HG02970 (cell line): ENCODE data around the gene DNAJC10.

Experiments
- ATAC-seq: cut with Tn5 transposase; IDR thresholded peaks from one replicate; pipeline ENCODE4 v1.9.1; 2021; ENCODE audit warnings: mild to moderate bottlenecking, moderate library complexity, moderate number of reproducible peaks; ENCODE audit not compliant: unreplicated experiment, low FRiP score

The DNAJC10 gene

DNA sequence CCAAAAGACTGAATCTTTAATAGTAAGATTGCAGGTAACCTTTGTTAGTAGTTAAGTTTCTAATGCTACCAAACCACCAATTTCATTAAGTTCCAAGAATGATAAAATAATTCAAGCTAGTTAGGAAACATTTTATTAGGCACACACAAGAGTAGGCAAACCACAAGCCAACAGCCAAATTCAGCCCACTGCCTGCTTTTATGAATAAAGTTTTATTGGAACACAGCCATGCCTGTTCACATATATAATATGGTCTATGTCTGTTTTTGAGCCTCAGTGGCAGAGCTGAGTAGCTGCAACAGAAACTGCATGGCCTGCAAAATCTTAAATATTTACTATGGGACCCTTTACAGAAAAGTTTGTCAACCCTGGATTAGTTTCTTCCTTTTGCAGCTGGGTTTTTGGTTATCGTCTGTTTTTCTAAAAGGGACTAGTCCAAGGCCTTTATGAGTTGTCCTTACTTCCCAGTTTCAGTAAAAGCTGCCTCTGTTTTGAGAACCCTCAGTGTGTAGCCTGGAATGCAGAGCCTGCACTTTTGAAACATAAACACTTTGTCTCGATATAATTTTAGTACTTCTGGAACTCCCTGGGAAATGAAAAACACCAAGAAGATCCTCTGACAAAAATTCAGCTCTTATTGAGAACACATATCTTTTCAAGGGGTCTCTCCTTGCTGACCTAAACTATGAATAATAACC lies 111.3 kb downstream of the DNAJC10 start:
- ATAC-seq, result no peak

GRCh38 chr2:182831101-182831500 lies 115.0 kb downstream of the DNAJC10 start:
- ATAC-seq, result no peak

- no peak for ATAC-seq
Observed at GRCh38 chr2:182831921-182832320, 115.9 kb downstream of the DNAJC10 start.

DNA sequence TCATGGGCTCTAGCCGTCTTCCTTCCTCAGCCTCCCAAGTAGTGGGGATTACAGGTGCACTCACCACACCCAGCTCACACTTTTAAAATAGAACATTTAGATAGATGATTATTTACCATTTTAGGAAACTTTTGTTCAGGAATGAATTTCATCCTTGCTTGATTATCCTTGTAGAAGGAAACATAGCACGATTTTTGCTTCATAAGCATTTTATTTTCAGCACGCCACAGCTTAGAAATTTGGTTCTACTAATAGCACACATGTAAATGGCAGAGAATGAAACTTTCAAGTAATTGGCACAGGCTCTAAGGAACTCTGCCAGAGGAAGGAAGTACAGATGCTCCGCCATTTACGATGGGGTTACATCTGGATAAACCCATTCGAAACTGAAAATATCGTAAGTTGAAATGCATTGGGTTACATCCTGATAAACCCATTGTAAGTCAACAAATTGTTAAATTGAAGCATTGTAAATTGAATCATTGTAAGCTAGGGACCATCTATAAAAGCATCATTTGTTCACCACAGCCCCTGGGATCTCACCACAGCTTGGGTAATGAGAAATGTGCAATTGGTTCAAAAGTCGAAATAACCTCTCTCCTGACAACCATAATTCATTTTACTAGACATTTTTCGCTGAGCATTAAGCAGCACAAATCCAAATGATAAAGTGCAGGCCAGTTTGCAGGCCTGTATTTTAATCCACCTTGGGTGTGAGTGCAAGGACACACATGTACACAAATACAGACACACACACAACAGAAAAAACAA lies 117.2 kb downstream of the DNAJC10 start:
- ATAC-seq, result no peak

- no peak for ATAC-seq
Observed at GRCh38 chr2:182834293-182834692, 118.2 kb downstream of the DNAJC10 start.

- no peak for ATAC-seq
Observed at GRCh38 chr2:182836451-182836850, 120.4 kb downstream of the DNAJC10 start.
